Fibroblast of lung (primary cell): ENCODE results near the gene GRK5. TPM values are rescaled to one million over a fixed set of nuclear protein-coding genes. Genes with fewer than 3 reads are reported as not detected.
A peak's percentile ranks its signal among the peaks of the same experiment; 100 is the strongest.

Source experiments
- DNase-seq, 2 donors: peaks; one replicate each; pipeline versions ENCODE4 v3.0.0 to v3.0.0-alpha.2; 2010; ENCODE audit warnings: low read depth in 2 of 2
- H2AFZ ChIP-seq: 2 replicates; pipeline ENCODE4 v1.5.1; 2012; ENCODE audit warnings: low read length, control low read depth, inconsistent platforms
- H3K27ac ChIP-seq: 2 replicates; pipeline ENCODE4 v1.5.1; 2011; ENCODE audit warnings: low read length, control low read depth; ENCODE audit not compliant: insufficient read depth
- H3K27me3 ChIP-seq: 2 replicates; pipeline ENCODE4 v1.5.1; 2011; ENCODE audit warnings: mild to moderate bottlenecking, low read length; ENCODE audit not compliant: control insufficient read depth, insufficient read depth
- H3K36me3 ChIP-seq: 2 replicates; pipeline ENCODE4 v1.5.1; 2011; ENCODE audit warnings: low read length; ENCODE audit not compliant: control insufficient read depth, insufficient read depth
- H3K4me1 ChIP-seq: 2 replicates; pipeline ENCODE4 v1.5.1; 2011; ENCODE audit warnings: low read length; ENCODE audit not compliant: control insufficient read depth, insufficient read depth; ENCODE audit errors: extremely low read depth
- H3K4me2 ChIP-seq: 2 replicates; pipeline ENCODE4 v1.5.1; 2011; ENCODE audit warnings: low read length, control low read depth; ENCODE audit not compliant: insufficient read depth; ENCODE audit errors: extremely low read depth
- H3K4me3 ChIP-seq, 4 experiments: fragments of 200-600 bp in 1 of 4; sonication (generic) in 1 of 4; replicated peaks in 1 of 4; 2 replicates each; pipeline ENCODE4 v1.5.1; 2011 to 2016; ENCODE audit warnings: low read length in 4 of 4, low read depth in 3 of 4, mild to moderate bottlenecking in 3 of 4, control low read depth in 2 of 4, inconsistent platforms in 1 of 4, mixed read lengths in 1 of 4; ENCODE audit not compliant: insufficient read depth in 1 of 4; ENCODE audit errors: control extremely low read depth in 1 of 4
- H3K79me2 ChIP-seq: 2 replicates; pipeline ENCODE4 v1.5.1; 2012; ENCODE audit warnings: mild to moderate bottlenecking, low read length, inconsistent platforms; ENCODE audit not compliant: control insufficient read depth, insufficient read depth
- H3K9ac ChIP-seq: 2 replicates; pipeline ENCODE4 v1.5.1; 2011; ENCODE audit warnings: mild to moderate bottlenecking, low read length, control low read depth; ENCODE audit not compliant: insufficient read depth
- H3K9me3 ChIP-seq: 2 replicates; pipeline ENCODE4 v1.5.1; 2012; ENCODE audit warnings: low read depth, low read length; ENCODE audit not compliant: control insufficient read depth, insufficient read depth
- H4K20me1 ChIP-seq: 2 replicates; pipeline ENCODE4 v1.5.1; 2011; ENCODE audit warnings: low read length; ENCODE audit not compliant: control insufficient read depth, insufficient read depth; ENCODE audit errors: extremely low read depth
- EZH2 ChIP-seq: IDR thresholded peaks from 2 replicates; pipeline ENCODE4 v1.5.1; 2012; ENCODE audit warnings: low read length, control low read depth, mild to moderate bottlenecking; ENCODE audit errors: missing control alignments
- polyA plus RNA-seq, 2 donors: library from polyadenylated mRNA; depleted of rRNA in 1 of 2; stranded (reverse) in 1 of 2; unstranded in 1 of 2; fragments of >200 nt; gene quantifications; 2 replicates each; pipeline ENCODE4 v1.2.1, GENCODE V29; 2011 to 2012; ENCODE audit warnings: missing spikeins in 1 of 2
- total RNA-seq: library from RNA; depleted of rRNA; stranded (reverse); fragments of >200 nt; gene quantifications from 2 replicates; pipeline ENCODE4 v1.2.1, GENCODE V29; 2014
- TF ChIP-seq, protein P1 (sequence below), 2 donors: IDR thresholded peaks in 1 of 2; conservative IDR thresholded peaks in 1 of 2; 1 replicate in 1 of 2; 2 replicates in 1 of 2; pipeline ENCODE4 v1.5.1; 2011 to 2012; ENCODE audit warnings: low read length in 2 of 2, control low read depth in 1 of 2, inconsistent platforms in 1 of 2, low read depth in 1 of 2, mild to moderate bottlenecking in 1 of 2

Gene GRK5
- total and polyA plus RNA-seq, 2 donors (not counting 1 experiment from before 2014, with no cell fraction given): 24.1 to 90.3 TPM

DNA sequence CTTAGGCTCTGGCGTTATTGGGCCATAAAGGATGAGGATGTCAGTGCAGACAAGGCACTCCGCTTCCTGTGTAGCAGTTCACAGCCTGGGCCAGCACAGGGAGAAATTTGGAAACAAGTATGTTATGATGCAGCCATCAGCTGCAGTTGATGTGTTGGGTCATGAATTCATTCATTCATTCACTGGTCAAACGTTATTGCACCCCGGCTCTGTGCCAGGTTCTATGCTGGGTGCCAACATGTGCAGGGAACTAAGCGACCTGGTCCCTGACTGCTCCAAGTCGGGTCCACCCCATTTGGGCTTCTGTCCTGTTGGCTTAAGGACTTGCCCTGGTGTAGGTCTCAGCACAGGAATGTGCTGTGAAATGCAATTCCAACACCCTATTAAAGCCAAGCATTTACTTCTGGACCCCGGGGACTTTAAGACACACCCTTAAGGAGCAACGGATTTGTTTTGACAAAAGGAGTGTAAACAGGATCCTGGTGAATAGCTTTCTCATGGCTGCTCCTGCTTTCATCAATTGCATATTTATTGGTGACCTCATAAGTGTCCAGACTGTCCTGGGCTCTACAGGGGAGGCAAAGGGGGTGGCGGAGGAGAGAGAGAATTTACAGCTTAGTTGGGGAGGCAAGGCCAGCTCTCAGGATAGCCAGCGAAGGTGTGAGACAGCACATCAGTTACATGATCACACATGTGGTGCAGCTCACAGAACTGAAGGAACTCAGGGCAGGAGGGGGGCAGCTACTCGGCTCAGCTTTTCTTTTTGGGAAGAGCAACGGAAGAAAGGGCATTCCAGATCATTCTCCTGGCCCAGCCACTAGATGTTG, 158.6 kb downstream of the GRK5 start:
- H4K20me1 ChIP-seq: no peaks in the 10 kb centered on the region
- no peak overlapping the region for H3K4me2 ChIP-seq
- no peaks in the 10 kb centered on the region for H3K36me3 ChIP-seq
- H3K27me3 ChIP-seq: no peaks in the 10 kb centered on the region
- no peak overlapping the region for H2AFZ ChIP-seq
- peak overlapping the region; percentile 50 for H3K27ac ChIP-seq
- H3K4me1 ChIP-seq: peaks cover 57% of the 10 kb centered on the region
- H3K9me3 ChIP-seq: no peaks in the 10 kb centered on the region
- H3K4me3 ChIP-seq: no peak overlapping the region
- TF ChIP-seq EZH2: no peak
- TF ChIP-seq, protein P1, sequence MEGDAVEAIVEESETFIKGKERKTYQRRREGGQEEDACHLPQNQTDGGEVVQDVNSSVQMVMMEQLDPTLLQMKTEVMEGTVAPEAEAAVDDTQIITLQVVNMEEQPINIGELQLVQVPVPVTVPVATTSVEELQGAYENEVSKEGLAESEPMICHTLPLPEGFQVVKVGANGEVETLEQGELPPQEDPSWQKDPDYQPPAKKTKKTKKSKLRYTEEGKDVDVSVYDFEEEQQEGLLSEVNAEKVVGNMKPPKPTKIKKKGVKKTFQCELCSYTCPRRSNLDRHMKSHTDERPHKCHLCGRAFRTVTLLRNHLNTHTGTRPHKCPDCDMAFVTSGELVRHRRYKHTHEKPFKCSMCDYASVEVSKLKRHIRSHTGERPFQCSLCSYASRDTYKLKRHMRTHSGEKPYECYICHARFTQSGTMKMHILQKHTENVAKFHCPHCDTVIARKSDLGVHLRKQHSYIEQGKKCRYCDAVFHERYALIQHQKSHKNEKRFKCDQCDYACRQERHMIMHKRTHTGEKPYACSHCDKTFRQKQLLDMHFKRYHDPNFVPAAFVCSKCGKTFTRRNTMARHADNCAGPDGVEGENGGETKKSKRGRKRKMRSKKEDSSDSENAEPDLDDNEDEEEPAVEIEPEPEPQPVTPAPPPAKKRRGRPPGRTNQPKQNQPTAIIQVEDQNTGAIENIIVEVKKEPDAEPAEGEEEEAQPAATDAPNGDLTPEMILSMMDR (conservative IDR thresholded peaks at IDR 0.05 in 1 of 2, IDR thresholded peaks at IDR 0.05 in 1 of 2; ENCODE audit: low read depth in 1 of 2, low read length in 2 of 2): no peak
- peaks cover 18% of the 10 kb centered on the region for H3K79me2 ChIP-seq
- no peak overlapping the region for H3K9ac ChIP-seq
- no peak for DNase-seq

DNA sequence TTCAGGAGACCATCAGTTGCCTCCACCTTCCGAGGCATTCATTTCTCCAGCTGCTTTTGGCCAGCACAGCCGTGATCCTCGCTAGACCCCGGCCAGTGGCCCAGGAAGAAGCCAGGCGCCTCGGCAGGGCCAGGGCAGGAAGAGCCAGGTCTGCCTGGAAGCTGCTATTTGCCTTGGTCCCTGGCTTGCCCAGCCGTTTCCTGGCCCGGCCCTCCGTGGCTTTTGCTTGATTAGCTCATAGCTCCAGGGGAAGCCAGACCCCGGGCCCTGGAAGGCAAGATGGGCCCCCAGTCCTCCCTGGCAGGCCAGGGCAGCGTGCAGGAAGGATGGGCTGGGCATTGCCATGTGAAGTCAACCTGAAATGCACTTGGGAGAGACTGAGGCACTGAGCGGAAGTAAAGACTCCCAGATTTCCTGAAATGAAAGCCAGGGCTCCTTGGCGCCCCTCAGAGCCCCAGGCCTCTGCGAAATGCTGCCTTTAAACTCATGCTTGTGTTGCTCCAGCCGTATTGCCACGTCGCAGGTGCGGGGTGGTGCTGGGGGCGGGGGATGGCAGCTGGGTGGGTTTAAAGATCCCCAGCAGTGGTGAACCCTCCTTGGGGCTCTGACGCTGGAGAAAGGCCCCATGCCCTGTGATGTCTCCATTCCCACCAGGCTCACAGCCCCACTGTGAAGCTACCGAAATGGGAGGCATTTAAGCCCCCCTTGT, 160.6 kb downstream of the GRK5 start:
- Histone ChIP-seq H3K27me3 (no peaks in the 10 kb centered on the region), H3K27ac (peak overlapping the region; percentile 94), H3K9me3 (no peaks in the 10 kb centered on the region), H3K4me2 (no peak overlapping the region), H4K20me1 (no peaks in the 10 kb centered on the region), H3K4me3 (no peak overlapping the region), H3K79me2 (peaks cover 20% of the 10 kb centered on the region), H2AFZ (no peak overlapping the region), H3K9ac (no peak overlapping the region), H3K4me1 (peaks cover 65% of the 10 kb centered on the region), H3K36me3 (no peaks in the 10 kb centered on the region)
- TF ChIP-seq, protein P1 (conservative IDR thresholded peaks at IDR 0.05 in 1 of 2, IDR thresholded peaks at IDR 0.05 in 1 of 2; ENCODE audit: low read depth in 1 of 2, low read length in 2 of 2): no peak
- no peak for TF ChIP-seq EZH2
- no peak for DNase-seq

DNA sequence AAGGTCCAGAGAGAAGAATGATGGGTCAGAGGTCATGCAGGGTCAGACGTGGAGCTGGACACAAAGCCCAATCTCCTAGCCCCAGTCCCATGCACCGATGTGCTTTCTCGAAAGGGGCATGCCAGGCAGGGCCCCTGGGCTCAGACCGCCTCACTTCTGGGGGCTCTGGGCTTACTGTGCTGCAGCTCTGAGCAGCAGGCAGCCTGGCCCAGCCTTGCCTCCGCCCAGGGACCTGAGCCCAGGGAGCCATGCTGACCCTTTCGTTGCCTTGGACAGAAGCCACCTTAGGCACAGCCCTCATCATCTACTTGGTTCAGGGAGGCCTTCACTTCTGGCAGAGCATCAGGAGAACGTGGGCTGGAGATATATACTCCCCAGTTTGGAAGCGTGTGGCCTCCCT, 161.2 kb downstream of the GRK5 start:
- Histone ChIP-seq H3K36me3 (no peaks in the 10 kb centered on the region), H3K9me3 (no peaks in the 10 kb centered on the region), H4K20me1 (no peaks in the 10 kb centered on the region), H3K4me1 (peaks cover 65% of the 10 kb centered on the region), H3K9ac (peak overlapping the region; percentile 42), H3K27ac (peak overlapping the region; percentile 94), H3K4me3 (no peak overlapping the region), H3K27me3 (no peaks in the 10 kb centered on the region), H3K4me2 (no peak overlapping the region), H2AFZ (no peak overlapping the region), H3K79me2 (peaks cover 20% of the 10 kb centered on the region)
- TF ChIP-seq, protein P1 (conservative IDR thresholded peaks at IDR 0.05 in 1 of 2, IDR thresholded peaks at IDR 0.05 in 1 of 2; ENCODE audit: low read depth in 1 of 2, low read length in 2 of 2): no peak
- TF ChIP-seq EZH2: no peak
- DNase-seq: no peak
